NB4 (cell line): ENCODE data around the gene MINDY4.

Experiments
- DNase-seq: peaks from one replicate; pipeline ENCODE4 v3.0.0; 2010; ENCODE audit warnings: low read depth
- H3K4me3 ChIP-seq: one replicate; pipeline ENCODE4 v1.5.1; 2011; ENCODE audit warnings: mild to moderate bottlenecking, low read depth, low read length, moderate library complexity
- MAX ChIP-seq: IDR thresholded peaks from 2 replicates; pipeline ENCODE4 v1.6.1; 2011; ENCODE audit warnings: low read depth, low read length
- MYC ChIP-seq: IDR thresholded peaks from 2 replicates; pipeline ENCODE4 v1.6.1; 2011; ENCODE audit warnings: low read depth, low read length
- POLR2A ChIP-seq: IDR thresholded peaks from 2 replicates; pipeline ENCODE4 v1.6.1; 2011; ENCODE audit warnings: mild to moderate bottlenecking; ENCODE audit not compliant: insufficient read length; ENCODE audit errors: extremely low read depth
- TF ChIP-seq, protein P1 (sequence below): IDR thresholded peaks from one replicate; pipeline ENCODE4 v1.5.1; 2012; ENCODE audit warnings: low read depth, low read length

The MINDY4 gene

GRCh38 chr7:30927559-30927958, 156.3 kb downstream of the MINDY4 start:
- no peak overlapping the region for H3K4me3 ChIP-seq
- DNase-seq: no peak
- TF ChIP-seq MAX (no peak), MYC (no peak), POLR2A (no peak)
- TF ChIP-seq, protein P1, sequence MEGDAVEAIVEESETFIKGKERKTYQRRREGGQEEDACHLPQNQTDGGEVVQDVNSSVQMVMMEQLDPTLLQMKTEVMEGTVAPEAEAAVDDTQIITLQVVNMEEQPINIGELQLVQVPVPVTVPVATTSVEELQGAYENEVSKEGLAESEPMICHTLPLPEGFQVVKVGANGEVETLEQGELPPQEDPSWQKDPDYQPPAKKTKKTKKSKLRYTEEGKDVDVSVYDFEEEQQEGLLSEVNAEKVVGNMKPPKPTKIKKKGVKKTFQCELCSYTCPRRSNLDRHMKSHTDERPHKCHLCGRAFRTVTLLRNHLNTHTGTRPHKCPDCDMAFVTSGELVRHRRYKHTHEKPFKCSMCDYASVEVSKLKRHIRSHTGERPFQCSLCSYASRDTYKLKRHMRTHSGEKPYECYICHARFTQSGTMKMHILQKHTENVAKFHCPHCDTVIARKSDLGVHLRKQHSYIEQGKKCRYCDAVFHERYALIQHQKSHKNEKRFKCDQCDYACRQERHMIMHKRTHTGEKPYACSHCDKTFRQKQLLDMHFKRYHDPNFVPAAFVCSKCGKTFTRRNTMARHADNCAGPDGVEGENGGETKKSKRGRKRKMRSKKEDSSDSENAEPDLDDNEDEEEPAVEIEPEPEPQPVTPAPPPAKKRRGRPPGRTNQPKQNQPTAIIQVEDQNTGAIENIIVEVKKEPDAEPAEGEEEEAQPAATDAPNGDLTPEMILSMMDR: no peak

DNA sequence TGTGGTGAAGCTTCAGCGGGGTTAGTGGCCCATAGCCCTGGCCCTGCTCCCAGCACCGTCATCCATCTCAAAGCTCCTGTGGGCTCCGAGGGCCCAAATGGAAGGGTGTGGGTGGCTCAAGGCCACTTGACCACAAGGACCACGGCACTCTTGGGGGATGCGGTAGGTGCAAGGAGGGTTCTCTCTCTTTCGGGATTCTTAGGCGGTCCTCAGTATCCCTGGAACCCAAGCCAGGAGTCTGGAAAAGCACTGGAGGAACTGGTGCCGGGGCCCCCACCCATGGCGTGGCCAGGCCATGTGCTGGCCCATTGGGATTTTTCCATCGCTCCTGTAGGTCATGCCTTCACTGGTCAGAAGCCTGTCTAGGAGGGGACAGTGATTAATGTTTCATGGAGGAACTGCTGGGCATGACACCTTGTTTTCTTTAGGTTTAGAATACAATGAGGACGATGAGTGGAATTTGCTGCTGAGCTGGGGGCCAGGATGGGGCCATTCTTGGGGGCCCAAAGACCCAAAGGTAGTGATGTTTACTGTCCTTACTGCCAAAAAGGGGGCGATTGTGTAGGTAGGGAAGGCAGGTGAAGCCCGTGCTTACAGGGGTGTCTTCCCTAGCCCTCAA, 157.1 kb downstream of the MINDY4 start:
- no peak for DNase-seq
- H3K4me3 ChIP-seq: no peak overlapping the region
- TF ChIP-seq, protein P1: no peak
- TF ChIP-seq MAX (no peak), POLR2A (no peak), MYC (no peak)

DNA sequence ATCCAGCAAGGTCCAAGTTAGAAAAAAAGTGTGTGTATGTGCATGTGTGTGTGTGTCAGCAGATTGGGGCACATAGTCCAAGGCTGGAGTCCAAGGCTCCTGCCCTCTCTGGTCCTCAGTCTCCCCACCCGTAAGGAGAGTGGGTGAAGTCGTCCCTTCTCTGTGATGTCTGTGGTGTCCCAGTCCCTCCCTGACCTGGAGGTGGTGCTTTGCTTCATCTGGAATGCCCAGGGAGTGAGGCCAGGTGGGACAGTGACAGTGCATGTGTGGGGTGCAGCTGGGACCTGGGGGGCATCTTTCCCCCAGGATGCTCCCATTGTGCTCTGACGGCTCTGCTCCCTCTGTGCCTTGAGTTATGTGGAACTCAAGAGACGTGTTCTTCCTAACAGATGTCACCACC, 158.5 kb downstream of the MINDY4 start:
- TF ChIP-seq POLR2A (no peak), MAX (no peak), MYC (no peak)
- TF ChIP-seq, protein P1: no peak
- no peak overlapping the region for H3K4me3 ChIP-seq
- DNase-seq: no peak

GRCh38 chr7:30930621-30931020, 159.4 kb downstream of the MINDY4 start:
- no peak overlapping the region for H3K4me3 ChIP-seq
- no peak for DNase-seq
- TF ChIP-seq MYC (no peak), MAX (no peak), POLR2A (no peak)
- TF ChIP-seq, protein P1: no peak

DNA sequence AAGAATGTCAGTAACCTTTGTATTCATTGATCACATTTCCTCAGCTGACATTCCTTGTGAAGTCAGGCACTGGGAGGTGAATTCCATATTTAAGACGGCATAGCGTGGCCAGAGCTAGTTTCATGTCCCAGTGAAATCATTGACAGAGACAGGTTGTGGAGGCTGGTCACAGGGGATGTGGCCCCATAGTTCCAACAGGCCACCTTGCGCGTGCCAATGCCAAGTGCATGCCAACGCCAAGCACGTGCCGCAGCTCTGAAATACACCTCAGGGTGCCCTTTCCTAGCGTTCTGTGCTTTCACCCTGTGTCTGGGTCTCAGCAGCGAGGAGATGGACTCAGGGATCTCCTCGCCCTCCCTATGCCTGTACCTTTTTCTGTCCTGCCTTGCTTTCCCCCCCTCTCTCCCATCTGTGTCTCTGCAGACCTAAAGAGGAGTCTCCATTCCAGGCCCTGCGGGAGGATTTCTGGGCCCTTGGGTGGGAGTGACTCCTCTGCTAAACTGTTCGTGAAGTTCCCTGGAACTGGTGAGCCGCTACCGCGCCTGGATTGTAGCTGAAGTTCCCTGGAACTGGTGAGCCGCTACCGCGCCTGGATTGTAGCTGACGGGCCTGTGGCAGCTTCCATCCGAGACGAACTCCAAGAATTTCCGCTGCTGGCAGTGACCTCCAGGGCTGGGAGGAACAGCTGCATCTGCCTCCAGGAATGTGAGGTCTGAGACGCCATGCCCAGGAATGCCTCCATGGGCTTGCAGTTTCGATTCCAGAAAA, 160.1 kb downstream of the MINDY4 start:
- H3K4me3 ChIP-seq: no peak overlapping the region
- TF ChIP-seq POLR2A (no peak), MAX (no peak), MYC (no peak)
- TF ChIP-seq, protein P1: no peak
- DNase-seq: no peak
